Fibroblast of upper back skin (primary cell): ENCODE data around the gene IL1RAPL1.

ENCODE experiments used
- DNase-seq: peaks from one replicate; pipeline ENCODE4 v3.0.0-alpha.2; 2013

IL1RAPL1 gene

GRCh38 chrX:28586981-28587551 is at the start of gene IL1RAPL1:
TSS of gene IL1RAPL1 (plus strand) at chrX:28587446.
- peak; percentile 64 for DNase-seq

GRCh38 chrX:28542791-28543190 is 44.5 kb upstream of the IL1RAPL1 start:
- DNase-seq = no peak

GRCh38 chrX:28549838-28550237 is 37.4 kb upstream of the IL1RAPL1 start:
- no peak for DNase-seq

GRCh38 chrX:28550331-28550872 is 36.8 kb upstream of the IL1RAPL1 start:
- no peak for DNase-seq

GRCh38 chrX:28552322-28552721 is 34.9 kb upstream of the IL1RAPL1 start:
- DNase-seq = no peak

GRCh38 chrX:28552882-28553829 is 34.1 kb upstream of the IL1RAPL1 start:
- DNase-seq = no peak

- DNase-seq = no peak
These were observed 11.1 kb upstream of the IL1RAPL1 start for GRCh38 chrX:28576117-28576516.

- DNase-seq = no peak
These were observed 5.7 kb upstream of the IL1RAPL1 start for GRCh38 chrX:28581522-28581921.

- no peak for DNase-seq
These were observed 4.7 kb upstream of the IL1RAPL1 start for GRCh38 chrX:28582511-28582910.

GRCh38 chrX:28584025-28584424 is 3.2 kb upstream of the IL1RAPL1 start:
- no peak for DNase-seq

- DNase-seq = no peak
These were observed 1.5 kb upstream of the IL1RAPL1 start for GRCh38 chrX:28585767-28586166.

GRCh38 chrX:28586286-28586685 is 960 bp upstream of the IL1RAPL1 start:
- DNase-seq = peak; percentile 19

GRCh38 chrX:28589046-28589445 is 1.8 kb downstream of the IL1RAPL1 start:
- no peak for DNase-seq

- DNase-seq = peak; percentile 6
These were observed 3.1 kb downstream of the IL1RAPL1 start for GRCh38 chrX:28590396-28590795.

- no peak for DNase-seq
These were observed 4.3 kb downstream of the IL1RAPL1 start for GRCh38 chrX:28591542-28591941.

- DNase-seq = no peak
These were observed 8.1 kb downstream of the IL1RAPL1 start for GRCh38 chrX:28595346-28595745.

- no peak for DNase-seq
These were observed 12.7 kb downstream of the IL1RAPL1 start for GRCh38 chrX:28599957-28600356.

- DNase-seq = no peak
These were observed 21.8 kb downstream of the IL1RAPL1 start for GRCh38 chrX:28609003-28609402.

GRCh38 chrX:28609917-28610613 is 22.8 kb downstream of the IL1RAPL1 start:
- no peak for DNase-seq

GRCh38 chrX:28610746-28611145 is 23.5 kb downstream of the IL1RAPL1 start:
- DNase-seq = no peak

- DNase-seq = no peak
These were observed 26.3 kb downstream of the IL1RAPL1 start for GRCh38 chrX:28613558-28613957.

GRCh38 chrX:28625223-28625622 is 38.0 kb downstream of the IL1RAPL1 start:
- no peak for DNase-seq

GRCh38 chrX:28626515-28626914 is 39.3 kb downstream of the IL1RAPL1 start:
- no peak for DNase-seq
